Measurements from ENCODE around the gene TGM1. TPM values are rescaled to one million over a fixed set of nuclear protein-coding genes. Genes with fewer than 3 reads are reported as not detected.

Gene TGM1
- total RNA-seq, 1 experiment from 2014 or later, result 2.9 TPM

DNA sequence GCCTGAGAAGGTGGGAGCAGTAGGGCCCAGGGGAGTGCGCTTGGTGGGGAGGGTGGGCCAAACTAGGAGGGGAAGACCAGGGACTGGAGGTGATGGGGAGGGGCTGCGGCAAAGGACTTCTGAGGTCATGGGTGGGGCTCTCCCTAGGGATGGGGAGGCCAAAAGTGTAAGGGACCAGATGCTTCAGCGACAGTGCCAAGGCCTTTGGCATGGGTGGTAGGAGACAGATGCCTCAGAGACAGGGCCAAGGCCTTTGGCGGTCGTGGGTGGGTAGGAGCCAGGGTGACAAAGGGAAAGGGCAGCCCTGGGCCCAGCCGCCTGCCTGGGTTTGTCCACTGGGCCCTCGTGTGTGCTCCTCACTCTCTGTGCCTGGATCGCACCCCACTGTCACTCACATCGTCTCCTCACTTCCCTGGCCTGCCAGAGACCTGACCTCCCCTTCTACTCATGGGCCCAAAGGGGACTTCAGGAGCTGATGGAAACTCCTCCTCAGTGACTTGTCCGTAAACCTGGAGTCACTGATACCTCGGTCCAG, 21.6 kb upstream of the TGM1 start:
- no peak overlapping the region for H3K4me3 Mint-ChIP-seq
- Histone ChIP-seq H3K23ac (ENCODE audit: insufficient read length, low read depth, low read length) (no peak overlapping the region), H2BK12ac (ENCODE audit: insufficient read length, low read depth, low read length) (no peak overlapping the region), H4K5ac (ENCODE audit: insufficient read length, low read depth, low read length) (no peak overlapping the region), H3K4ac (ENCODE audit: low read depth, low read length) (no peak overlapping the region), H2BK20ac (ENCODE audit: low read depth, low read length, poor library complexity, severe bottlenecking) (no peak overlapping the region), H3K14ac (ENCODE audit: insufficient read depth, low read length) (no peak overlapping the region; the same call in 1 of the 2 replicates), H4K91ac (ENCODE audit: insufficient read length, low read depth, low read length) (no peak overlapping the region), H3K9me3 (ENCODE audit: control insufficient read depth, low read depth, low read length) (no peaks in the 10 kb centered on the region), H3T11ph (ENCODE audit: low read length) (no peak overlapping the region), H2BK15ac (ENCODE audit: low read depth, low read length) (no peak overlapping the region), H3K79me1 (ENCODE audit: insufficient read depth, low read depth, low read length, poor library complexity, severe bottlenecking) (no peaks in the 10 kb centered on the region), H4K8ac (replicated peaks; ENCODE audit: insufficient read length, low read depth, low read length) (no peak overlapping the region), H3K27me3 (ENCODE audit: insufficient read depth, low read length) (no peaks in the 10 kb centered on the region), H3K18ac (ENCODE audit: insufficient read length, low read depth, low read length) (no peak overlapping the region), H3K4me2 (ENCODE audit: insufficient read depth, insufficient read length, low read length) (no peak overlapping the region), H3K9ac (ENCODE audit: extremely low read depth, insufficient read length, low read length) (peak overlapping the region; percentile 9), H2BK120ac (ENCODE audit: low read depth, low read length, poor library complexity, severe bottlenecking) (no peak overlapping the region), H2AFZ (ENCODE audit: low read length) (no peak overlapping the region), H2AK5ac (ENCODE audit: insufficient read length, low read length) (no peak overlapping the region), H2BK5ac (ENCODE audit: insufficient read length, low read length) (no peak overlapping the region), H3K56ac (ENCODE audit: insufficient read length, low read depth, low read length) (no peak overlapping the region), H3K4me1 (ENCODE audit: insufficient read depth, low read length) (no peaks in the 10 kb centered on the region), H4K20me1 (ENCODE audit: control insufficient read depth, insufficient read depth, insufficient read length) (no peaks in the 10 kb centered on the region), H3K27ac (ENCODE audit: insufficient read length, low read depth, low read length) (no peak overlapping the region), H3K23me2 (ENCODE audit: insufficient read length, low read depth, low read length, poor library complexity, severe bottlenecking) (no peaks in the 10 kb centered on the region), H3K79me2 (ENCODE audit: insufficient read depth, low read length) (no peaks in the 10 kb centered on the region)
- H3K36me3 Mint-ChIP-seq (ENCODE audit: insufficient read depth in 1 of 3, low read depth in 3 of 3), result no peaks in the 10 kb centered on the region
- WGBS (ENCODE audit: extremely low coverage, insufficient read length, low lambda C conversion rate), result no CpG with 5 or more reads among the region's 11 CpGs
- H3K9me3 Mint-ChIP-seq, result no peaks in the 10 kb centered on the region
- no peaks in the 10 kb centered on the region for H3K27me3 Mint-ChIP-seq (ENCODE audit: low read depth)
- TF ChIP-seq, protein P1, sequence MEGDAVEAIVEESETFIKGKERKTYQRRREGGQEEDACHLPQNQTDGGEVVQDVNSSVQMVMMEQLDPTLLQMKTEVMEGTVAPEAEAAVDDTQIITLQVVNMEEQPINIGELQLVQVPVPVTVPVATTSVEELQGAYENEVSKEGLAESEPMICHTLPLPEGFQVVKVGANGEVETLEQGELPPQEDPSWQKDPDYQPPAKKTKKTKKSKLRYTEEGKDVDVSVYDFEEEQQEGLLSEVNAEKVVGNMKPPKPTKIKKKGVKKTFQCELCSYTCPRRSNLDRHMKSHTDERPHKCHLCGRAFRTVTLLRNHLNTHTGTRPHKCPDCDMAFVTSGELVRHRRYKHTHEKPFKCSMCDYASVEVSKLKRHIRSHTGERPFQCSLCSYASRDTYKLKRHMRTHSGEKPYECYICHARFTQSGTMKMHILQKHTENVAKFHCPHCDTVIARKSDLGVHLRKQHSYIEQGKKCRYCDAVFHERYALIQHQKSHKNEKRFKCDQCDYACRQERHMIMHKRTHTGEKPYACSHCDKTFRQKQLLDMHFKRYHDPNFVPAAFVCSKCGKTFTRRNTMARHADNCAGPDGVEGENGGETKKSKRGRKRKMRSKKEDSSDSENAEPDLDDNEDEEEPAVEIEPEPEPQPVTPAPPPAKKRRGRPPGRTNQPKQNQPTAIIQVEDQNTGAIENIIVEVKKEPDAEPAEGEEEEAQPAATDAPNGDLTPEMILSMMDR (conservative IDR thresholded peaks at IDR 0.05), result no peak
- peaks cover 2% of the 10 kb centered on the region in 2 experiments; a peak in 1 of 4 replicates for H3K4me1 Mint-ChIP-seq
- peak overlapping the region in 1 of 3 experiments; percentile 39; a peak in 1 of 7 replicates for H3K27ac Mint-ChIP-seq
- no peak for DNase-seq
